COLO668 (cell line): ENCODE data around the gene IRAK1.
A peak's percentile ranks its signal among the peaks of the same experiment; 100 is the strongest.

Source experiments
- DNase-seq: peaks from one replicate; lab custom pipeline; 2025; ENCODE audit not compliant: unreplicated experiment; lab: John Stamatoyannopoulos, UW

IRAK1 gene

DNA sequence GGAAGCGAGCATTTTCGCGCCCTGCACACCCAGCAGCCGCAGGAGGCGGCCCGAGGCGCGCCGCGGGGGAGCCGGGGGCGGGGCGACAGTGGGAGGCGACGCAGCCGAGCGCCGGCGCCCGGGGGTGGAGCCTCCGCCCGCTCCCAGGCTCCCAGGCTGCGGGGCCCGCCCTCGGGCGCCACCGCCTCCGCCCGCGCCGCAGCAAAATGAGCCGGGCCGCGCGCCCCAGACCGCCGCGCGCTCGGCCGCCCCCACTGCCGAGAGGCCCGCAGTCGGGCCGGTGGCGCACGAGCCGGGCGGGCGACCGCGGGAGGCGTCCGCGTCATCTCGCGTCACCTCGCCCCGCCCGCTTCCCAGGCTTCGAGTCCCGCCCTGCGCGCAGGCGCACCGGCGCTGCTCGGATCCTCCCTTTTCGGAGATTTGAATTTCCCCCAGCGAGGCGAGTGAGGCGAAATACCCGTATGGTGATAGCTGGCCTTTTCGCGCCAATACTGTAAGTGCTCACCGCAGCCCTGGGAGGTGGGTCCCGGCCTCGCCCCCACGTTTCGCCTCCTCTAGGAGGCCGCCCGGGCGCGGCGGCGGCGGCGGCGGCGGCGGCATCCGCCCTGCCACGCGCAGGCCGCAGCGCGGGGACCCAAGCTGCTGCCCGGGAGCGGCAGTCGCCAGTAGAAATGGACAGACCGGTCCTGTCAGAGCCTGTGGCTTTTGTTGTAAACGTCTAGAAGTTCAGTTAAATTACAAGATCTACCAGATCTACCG lies 47.2 kb downstream of the IRAK1 start, which contains the start of gene TMEM187:
TSS of gene TMEM187 (plus strand) at position 387 of the 759 bp plus-strand sequence. CDS start 9,309 bp downstream, outside the sequence.
- peak; percentile 96 for DNase-seq

GRCh38 chrX:153971450-153972367 lies 48.0 kb downstream of the IRAK1 start, which contains the start of gene HCFC1:
HCFC1 (minus strand) TSS chrX:153971818; CDS start chrX:153970840, 978 bp downstream.
- peak; percentile 96 for DNase-seq

DNA sequence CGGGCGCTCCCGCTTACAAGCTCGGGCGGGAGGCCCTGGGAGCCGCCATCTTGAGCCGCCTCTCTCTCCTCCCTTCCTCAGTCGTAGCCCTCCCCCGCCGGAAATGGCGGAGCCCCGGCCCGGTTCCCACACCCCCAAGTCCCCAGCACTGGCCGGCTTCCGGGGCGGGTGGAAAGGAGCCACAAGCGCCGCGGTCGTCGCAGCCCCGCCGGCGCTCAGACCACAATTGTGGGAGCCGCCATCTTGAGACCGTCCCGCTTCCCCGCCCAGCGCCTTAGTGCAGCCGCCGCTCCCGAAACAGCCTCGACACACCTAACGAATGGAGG lies 48.6 kb downstream of the IRAK1 start:
- DNase-seq = peak; percentile 94

GRCh38 chrX:153970357-153971123 lies 49.2 kb downstream of the IRAK1 start:
- peak; percentile 48 for DNase-seq

- peak; percentile 48 for DNase-seq
Measured at GRCh38 chrX:153969904-153970356, 49.8 kb downstream of the IRAK1 start.

- DNase-seq = peak; percentile 24
Measured at GRCh38 chrX:153969125-153969903, 50.4 kb downstream of the IRAK1 start.

- peak; percentile 80 for DNase-seq
Measured at GRCh38 chrX:153968754-153969124, 51.0 kb downstream of the IRAK1 start.

DNA sequence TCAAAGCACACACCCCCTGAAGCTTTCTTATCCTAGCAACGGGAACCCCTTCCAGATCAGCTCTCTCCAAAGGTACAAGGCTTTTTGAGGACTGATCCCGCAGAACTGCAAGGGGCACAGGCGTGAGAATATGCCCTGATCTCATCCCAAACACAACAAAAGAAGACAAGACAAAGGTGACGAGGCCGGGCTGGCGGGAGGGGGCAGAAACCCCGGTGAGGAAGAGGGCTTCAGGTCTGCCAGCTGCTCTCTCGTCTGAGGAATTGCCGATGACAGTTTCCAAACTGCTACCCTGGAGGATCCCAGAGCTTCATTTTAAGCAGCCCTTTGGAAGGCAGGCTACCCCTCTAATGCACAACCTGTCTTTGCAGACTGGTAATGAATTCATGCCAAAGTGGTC lies 51.4 kb downstream of the IRAK1 start:
- peak; percentile 16 for DNase-seq

DNA sequence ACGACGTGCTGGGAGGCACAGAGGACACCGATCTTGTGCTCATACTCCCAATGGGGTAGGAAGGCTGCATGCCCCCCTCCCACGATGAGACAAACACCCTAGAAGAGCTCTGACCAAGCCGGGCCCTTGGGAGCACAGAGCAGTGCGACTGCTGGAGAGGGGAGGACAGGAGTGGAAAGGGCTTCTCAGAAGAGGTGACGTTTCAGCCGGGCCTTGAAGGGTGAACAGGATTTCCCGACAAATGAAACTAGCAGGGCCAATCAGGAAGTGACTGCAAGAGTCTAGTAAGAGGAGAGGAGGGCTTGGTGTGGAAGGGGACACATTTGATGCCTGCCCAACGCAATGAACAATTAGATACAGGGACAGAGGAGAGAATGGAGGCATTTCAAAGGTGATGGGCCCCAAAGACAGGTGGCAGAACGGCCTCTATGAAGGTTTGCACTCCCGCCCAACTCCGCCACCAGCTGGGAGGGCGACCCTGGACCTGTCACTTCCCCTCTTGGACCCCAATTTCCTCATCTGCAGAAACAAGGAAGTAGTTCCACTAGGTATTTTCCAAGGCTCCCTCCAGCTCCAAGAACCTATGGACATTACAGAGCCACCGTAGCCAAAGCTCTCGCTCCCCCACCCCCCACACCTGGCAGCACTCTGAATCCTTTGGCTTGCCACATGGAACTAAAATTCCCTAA lies 52.0 kb downstream of the IRAK1 start:
- DNase-seq = no peak

DNA sequence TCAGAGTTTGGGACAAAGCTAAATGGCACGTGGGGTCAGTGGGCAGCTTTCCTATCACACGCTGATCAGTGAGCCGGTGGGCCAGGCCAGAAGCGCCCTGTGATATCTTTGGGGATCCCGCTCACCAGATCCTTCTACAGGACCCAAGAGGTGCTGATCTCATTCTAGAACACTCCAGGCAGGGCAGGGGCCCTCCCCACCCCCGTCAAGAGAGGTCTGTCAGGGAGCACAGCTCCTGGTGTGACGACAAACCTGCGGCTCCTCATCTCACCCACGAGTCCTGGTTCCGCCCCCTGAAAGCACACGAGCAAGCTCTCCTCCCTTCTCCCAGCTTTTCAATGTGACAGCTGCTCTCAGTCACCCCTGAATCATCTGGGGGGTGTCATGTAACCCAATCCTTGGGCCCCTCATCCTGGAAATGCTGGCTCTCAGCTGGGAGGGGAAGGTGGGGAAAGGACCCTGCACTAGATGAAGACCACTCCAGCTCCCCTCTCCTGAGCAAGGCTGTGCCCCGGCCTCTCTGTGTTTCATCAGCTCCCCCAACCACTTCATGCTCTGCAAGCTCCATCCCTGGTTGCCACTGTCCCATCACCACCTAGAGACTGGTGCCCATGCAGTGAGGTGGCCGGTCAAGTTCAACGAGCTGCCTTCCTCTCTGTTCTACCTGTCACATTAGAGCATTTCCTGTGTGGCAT lies 52.7 kb downstream of the IRAK1 start:
- no peak for DNase-seq

DNA sequence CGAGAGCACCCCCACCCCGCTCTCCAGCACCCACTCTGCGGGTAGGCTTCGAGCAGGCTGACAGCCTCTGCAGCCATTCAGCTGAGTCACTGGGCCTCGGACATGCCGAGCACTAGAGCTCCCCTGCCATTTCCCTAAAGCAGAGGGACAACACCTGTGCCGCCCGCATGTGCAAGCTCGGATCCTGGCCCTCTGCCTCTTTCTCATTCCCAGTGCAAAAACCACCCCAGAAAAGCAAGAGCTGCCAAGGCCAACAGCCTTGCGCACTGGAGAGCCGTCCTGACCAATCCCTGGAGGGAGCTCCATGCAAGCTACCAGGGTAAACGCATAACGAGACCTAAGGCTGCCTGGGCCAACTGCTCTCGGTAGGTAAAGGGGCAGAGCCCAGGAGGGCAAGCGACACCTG lies 53.4 kb downstream of the IRAK1 start:
- DNase-seq = no peak

DNA sequence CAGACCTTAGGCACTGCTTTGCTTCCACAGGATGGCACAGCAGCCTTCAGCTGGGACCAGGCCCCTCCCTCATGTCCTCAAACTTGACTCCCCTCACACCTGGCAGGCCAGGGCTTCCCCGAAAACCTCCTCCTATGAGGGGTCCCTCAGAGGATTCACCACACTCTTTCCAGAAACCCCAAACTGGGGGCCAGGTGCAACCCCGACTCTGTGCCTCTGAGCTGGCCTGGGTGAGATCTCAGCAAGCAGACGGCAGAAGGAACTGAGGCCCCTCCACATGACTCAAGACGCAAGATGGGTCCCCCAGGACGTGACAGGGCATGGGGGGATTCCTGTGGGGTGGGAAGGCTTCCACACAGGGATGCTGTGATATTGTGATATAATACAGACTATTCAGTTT lies 54.3 kb downstream of the IRAK1 start:
- DNase-seq = no peak

DNA sequence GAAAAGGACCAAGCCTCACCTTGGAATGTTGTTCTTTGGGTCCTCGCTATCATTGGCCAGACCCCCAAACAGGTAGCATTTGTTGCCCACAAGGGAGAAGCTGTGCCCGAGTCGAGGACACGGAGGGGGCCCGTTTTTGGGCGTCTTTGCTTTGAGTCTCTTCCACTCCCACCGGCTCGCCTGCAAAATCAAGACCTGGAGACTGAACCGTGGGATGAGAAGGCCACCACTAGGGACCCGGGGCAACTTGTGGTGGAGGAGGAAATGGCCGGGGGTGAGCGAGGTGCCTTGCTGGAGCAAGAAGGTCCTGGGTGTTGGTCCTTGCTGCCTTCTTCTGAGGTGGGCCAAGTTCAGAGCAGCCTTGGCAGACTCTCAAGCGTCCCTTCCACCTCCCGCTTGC lies 55.6 kb downstream of the IRAK1 start:
- no peak for DNase-seq

DNA sequence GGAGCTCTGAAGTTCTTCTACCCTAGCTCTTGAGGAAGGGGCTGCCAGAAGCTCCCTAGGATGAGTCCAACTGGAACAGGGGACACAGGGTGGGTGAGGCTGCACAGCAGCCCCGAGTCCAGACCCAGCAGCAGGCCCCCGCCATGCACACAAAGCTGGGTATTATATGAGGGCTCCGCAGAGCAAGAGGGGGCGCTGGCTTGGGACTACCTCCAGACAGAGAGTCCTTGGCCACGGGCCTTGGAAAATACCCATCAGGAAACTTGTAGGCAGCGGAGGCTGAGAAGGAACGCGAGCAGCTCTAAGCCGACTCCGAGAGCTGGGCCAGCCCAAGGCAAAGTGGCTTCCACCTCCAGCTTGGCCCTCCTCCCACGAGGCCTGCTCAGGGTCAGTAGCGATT lies 56.2 kb downstream of the IRAK1 start:
- no peak for DNase-seq

GRCh38 chrX:153961292-153961691 lies 58.4 kb downstream of the IRAK1 start:
- DNase-seq = no peak

DNA sequence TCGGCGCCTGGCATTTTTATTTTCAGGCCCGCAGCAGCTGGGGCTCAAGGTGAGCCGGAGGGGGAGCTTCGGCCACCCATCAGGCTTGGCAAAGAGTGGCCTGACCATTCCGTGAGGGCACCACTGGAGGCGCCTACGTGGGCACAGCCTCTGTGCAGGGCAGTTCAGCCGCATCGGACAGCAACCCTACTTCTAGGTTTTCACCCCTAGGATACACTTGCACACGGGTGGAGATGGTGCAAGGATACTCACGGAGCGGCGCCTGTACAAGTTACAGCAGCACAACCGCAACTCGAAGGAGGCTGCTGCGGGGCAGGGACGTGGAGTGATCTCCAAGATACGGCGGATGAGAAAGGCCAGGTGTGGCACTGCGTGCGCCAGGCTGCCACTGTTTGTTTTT lies 58.9 kb downstream of the IRAK1 start:
- no peak for DNase-seq
